Parathyroid adenoma (tissue), 2 donors: ENCODE measurements around the gene GNB1.

ENCODE experiments used
- H2AFZ ChIP-seq: fragments of 300-600 bp; sonication (generic); one replicate; pipeline ENCODE4 v1.7.0; 2017; ENCODE audit warnings: antibody characterized with exemption, mild to moderate bottlenecking
- H3K27ac ChIP-seq: fragments of 300-600 bp; sonication (generic); one replicate; pipeline ENCODE4 v1.7.0; 2017
- H3K27me3 ChIP-seq: fragments of 300-600 bp; sonication (generic); one replicate; pipeline ENCODE4 v1.7.0; 2017; ENCODE audit warnings: low read length; ENCODE audit not compliant: control insufficient read depth, insufficient read depth
- H3K36me3 ChIP-seq: fragments of 300-600 bp; sonication (generic); one replicate; pipeline ENCODE4 v1.7.0; 2017; ENCODE audit warnings: low read length; ENCODE audit not compliant: control insufficient read depth, insufficient read depth
- H3K4me1 ChIP-seq: fragments of 300-600 bp; sonication (generic); one replicate; pipeline ENCODE4 v1.7.0; 2017; ENCODE audit warnings: control low read depth
- H3K4me2 ChIP-seq: fragments of 300-600 bp; sonication (generic); one replicate; pipeline ENCODE4 v1.7.0; 2017; ENCODE audit warnings: low read length
- H3K4me3 ChIP-seq: fragments of 300-600 bp; sonication (generic); one replicate; pipeline ENCODE4 v1.7.0; 2017; ENCODE audit warnings: low read depth, low read length
- H3K79me2 ChIP-seq: fragments of 300-600 bp; sonication (generic); one replicate; pipeline ENCODE4 v1.7.0; 2017; ENCODE audit warnings: control low read depth
- H3K9ac ChIP-seq: fragments of 300-600 bp; sonication (generic); one replicate; pipeline ENCODE4 v1.7.0; 2017; ENCODE audit warnings: mild to moderate bottlenecking
- H3K9me3 ChIP-seq: fragments of 300-600 bp; sonication (generic); one replicate; pipeline ENCODE4 v1.7.0; 2017; ENCODE audit warnings: low read length; ENCODE audit not compliant: control insufficient read depth
- TF ChIP-seq, protein P1 (sequence below): fragments of 300-600 bp; sonication (generic); IDR thresholded peaks from one replicate; pipeline ENCODE4 v1.7.0; 2017; ENCODE audit warnings: antibody characterized with exemption, mild to moderate bottlenecking
- donor health status: primary hyperparathyroidism.

The GNB1 gene

DNA sequence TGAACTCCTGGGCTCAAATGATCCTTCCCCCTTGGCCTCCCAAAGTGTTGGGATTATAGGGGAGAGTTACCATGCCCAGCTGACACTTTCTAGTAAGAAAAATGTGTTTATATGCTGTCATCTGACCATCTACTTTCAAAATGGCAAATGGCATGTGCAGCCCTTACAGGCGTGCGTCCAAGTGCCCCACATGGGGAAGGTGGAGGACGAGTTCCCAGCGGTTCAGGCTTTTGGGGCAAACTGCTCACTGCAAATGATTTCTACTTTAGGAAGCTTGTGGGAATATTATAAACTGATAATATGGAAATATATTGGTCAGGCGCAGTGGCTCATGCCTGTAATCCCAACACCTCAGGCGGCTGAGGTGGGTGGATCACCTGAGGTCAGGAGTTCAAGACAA lies 71.1 kb downstream of the GNB1 start:
- H3K4me3 ChIP-seq: no peak overlapping the region
- H3K27ac ChIP-seq: no peak overlapping the region
- no peaks in the 10 kb centered on the region for H3K27me3 ChIP-seq
- H3K4me1 ChIP-seq: no peaks in the 10 kb centered on the region
- no peaks in the 10 kb centered on the region for H3K9me3 ChIP-seq
- no peak overlapping the region for H3K9ac ChIP-seq
- no peaks in the 10 kb centered on the region for H3K36me3 ChIP-seq
- H2AFZ ChIP-seq: no peak overlapping the region
- TF ChIP-seq, protein P1, sequence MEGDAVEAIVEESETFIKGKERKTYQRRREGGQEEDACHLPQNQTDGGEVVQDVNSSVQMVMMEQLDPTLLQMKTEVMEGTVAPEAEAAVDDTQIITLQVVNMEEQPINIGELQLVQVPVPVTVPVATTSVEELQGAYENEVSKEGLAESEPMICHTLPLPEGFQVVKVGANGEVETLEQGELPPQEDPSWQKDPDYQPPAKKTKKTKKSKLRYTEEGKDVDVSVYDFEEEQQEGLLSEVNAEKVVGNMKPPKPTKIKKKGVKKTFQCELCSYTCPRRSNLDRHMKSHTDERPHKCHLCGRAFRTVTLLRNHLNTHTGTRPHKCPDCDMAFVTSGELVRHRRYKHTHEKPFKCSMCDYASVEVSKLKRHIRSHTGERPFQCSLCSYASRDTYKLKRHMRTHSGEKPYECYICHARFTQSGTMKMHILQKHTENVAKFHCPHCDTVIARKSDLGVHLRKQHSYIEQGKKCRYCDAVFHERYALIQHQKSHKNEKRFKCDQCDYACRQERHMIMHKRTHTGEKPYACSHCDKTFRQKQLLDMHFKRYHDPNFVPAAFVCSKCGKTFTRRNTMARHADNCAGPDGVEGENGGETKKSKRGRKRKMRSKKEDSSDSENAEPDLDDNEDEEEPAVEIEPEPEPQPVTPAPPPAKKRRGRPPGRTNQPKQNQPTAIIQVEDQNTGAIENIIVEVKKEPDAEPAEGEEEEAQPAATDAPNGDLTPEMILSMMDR: no peak
- no peak overlapping the region for H3K4me2 ChIP-seq
- H3K79me2 ChIP-seq: peaks cover 4% of the 10 kb centered on the region

DNA sequence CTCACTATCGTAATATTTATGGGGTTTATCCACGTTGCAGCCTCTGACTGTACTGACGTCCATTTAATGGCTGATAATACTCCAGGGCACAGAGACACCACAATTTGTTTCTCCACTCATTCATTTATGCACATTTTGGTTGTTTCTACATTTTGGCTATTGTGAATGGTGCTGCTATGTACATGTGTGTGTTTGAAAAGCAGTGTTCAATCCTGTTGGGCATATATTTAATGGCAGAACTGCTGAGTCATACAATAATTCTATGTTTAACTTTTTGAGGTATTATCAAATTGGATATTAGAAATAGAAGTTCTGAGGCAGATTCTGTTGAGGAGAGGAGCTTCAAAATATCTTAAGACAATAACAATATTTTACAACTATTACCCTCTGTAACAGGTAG lies 73.7 kb downstream of the GNB1 start:
- Histone ChIP-seq H3K36me3 (no peaks in the 10 kb centered on the region), H3K4me2 (no peak overlapping the region), H3K9me3 (no peaks in the 10 kb centered on the region), H3K27ac (no peak overlapping the region), H3K4me1 (no peaks in the 10 kb centered on the region), H3K79me2 (peaks cover 4% of the 10 kb centered on the region), H2AFZ (no peak overlapping the region), H3K27me3 (no peaks in the 10 kb centered on the region), H3K9ac (no peak overlapping the region), H3K4me3 (no peak overlapping the region)
- TF ChIP-seq, protein P1: no peak

DNA sequence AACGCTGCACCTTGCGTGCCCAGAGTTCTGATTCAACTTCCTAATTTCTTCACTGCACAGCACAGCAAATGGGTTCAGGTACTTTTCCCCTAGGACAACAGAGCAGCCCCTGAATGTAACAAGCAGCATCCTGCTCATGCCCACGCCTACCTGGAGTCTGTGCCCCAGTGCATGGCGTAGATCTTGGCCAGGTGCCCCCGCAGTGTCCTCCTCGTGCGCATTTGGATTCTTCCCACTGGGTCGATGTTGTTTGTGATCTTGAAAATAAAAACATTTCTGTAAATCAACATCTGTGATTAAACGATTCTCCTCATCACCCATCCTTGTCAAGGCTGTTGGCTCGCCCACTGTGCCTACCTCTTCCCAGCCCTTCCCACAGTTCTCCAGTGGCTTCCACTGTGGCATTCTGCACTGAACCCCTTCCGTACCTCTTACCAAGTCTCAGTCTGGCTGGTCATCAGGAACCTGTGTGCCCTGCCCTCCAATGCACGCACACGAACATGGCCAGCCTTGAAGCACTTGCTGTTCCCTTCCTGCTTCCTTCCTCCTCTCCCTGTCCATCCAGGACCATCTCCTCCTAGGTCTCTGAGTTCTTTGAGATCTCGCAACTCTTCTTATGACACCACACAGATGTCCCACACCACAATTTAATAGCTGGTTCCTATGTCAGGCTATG lies 75.1 kb downstream of the GNB1 start:
- Histone ChIP-seq H3K4me2 (no peak overlapping the region), H3K79me2 (peaks cover 7% of the 10 kb centered on the region), H2AFZ (no peak overlapping the region), H3K27ac (no peak overlapping the region), H3K9me3 (no peaks in the 10 kb centered on the region), H3K27me3 (no peaks in the 10 kb centered on the region), H3K9ac (no peak overlapping the region), H3K4me1 (no peaks in the 10 kb centered on the region), H3K4me3 (no peak overlapping the region), H3K36me3 (no peaks in the 10 kb centered on the region)
- TF ChIP-seq, protein P1: no peak

DNA sequence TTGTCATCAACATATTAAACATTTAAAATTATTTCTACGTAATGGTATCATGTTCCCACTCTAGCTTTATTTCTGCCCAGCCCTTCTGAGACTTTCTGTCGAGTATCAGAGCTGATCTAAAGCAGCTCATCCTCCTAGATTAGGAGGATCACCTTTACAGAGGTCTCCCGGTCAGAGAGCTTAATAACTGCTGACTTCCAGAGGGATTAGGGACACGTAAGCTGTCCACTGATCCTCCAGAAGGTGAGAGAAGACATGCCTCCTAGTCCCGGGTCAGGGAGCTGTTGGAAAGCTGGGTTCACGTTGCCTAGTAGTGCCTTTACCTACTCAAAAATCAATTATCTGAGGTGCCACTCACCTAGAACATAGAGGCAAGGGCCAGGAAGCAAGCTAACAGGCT lies 81.4 kb downstream of the GNB1 start:
- TF ChIP-seq, protein P1: no peak
- no peaks in the 10 kb centered on the region for H3K36me3 ChIP-seq

DNA sequence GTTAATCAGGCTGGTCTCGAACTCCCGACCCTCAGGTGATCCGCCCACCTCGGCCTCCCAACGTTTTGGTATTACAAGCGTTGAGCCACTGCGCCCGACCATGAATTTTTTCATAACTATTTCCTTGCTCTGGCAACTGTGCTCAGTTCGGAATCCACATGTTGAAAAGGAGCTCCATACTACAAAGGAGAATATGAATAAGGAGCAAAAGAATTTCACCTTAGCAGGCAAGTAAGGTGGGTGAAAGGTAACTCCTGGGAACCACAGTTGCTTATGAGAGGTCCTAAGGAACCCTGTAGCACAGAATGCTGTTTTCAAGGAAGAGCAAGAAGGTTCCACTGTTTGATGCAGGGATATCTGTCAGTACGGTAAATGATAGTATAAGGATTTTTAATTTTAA lies 82.7 kb downstream of the GNB1 start:
- Histone ChIP-seq H3K27me3 (no peaks in the 10 kb centered on the region), H3K9ac (no peak overlapping the region), H3K4me2 (no peak overlapping the region), H2AFZ (no peak overlapping the region), H3K4me3 (no peak overlapping the region), H3K4me1 (no peaks in the 10 kb centered on the region), H3K9me3 (no peaks in the 10 kb centered on the region), H3K27ac (no peak overlapping the region), H3K36me3 (no peaks in the 10 kb centered on the region), H3K79me2 (peaks cover 9% of the 10 kb centered on the region)
- TF ChIP-seq, protein P1: no peak

More for the DNA sequence above, 81.4 kb downstream of the GNB1 start:
- Histone ChIP-seq H3K9me3 (no peaks in the 10 kb centered on the region), H3K4me3 (no peak overlapping the region), H3K4me1 (no peaks in the 10 kb centered on the region), H2AFZ (no peak overlapping the region), H3K79me2 (peaks cover 9% of the 10 kb centered on the region), H3K4me2 (no peak overlapping the region), H3K27ac (no peak overlapping the region), H3K9ac (no peak overlapping the region), H3K27me3 (no peaks in the 10 kb centered on the region)
